Suprapubic skin (tissue), 3 donors: ENCODE measurements around the gene PANK4.

Experiments
- EP300 ChIP-seq: sonication (generic); formaldehyde crosslinking; IDR thresholded peaks from one replicate; pipeline ENCODE4 v1.6.1; 2017; ENCODE audit warnings: antibody characterized with exemption
- POLR2A ChIP-seq, 2 donors: fragments of 450-650 bp; IDR thresholded peaks; one replicate each; pipeline ENCODE4 v1.6.1; 2017; ENCODE audit warnings: antibody characterized with exemption in 2 of 2, mild to moderate bottlenecking in 2 of 2, moderate library complexity in 2 of 2
- TF ChIP-seq, protein P1 (sequence below), 2 donors: fragments of 200-600 bp in 1 of 2; fragments of 450-650 bp in 1 of 2; sonication (generic) in 1 of 2; IDR thresholded peaks; one replicate each; pipeline ENCODE4 v1.5.1; 2016 to 2019; ENCODE audit warnings: antibody characterized with exemption in 2 of 2, mild to moderate bottlenecking in 1 of 2, moderate library complexity in 1 of 2

DNA sequence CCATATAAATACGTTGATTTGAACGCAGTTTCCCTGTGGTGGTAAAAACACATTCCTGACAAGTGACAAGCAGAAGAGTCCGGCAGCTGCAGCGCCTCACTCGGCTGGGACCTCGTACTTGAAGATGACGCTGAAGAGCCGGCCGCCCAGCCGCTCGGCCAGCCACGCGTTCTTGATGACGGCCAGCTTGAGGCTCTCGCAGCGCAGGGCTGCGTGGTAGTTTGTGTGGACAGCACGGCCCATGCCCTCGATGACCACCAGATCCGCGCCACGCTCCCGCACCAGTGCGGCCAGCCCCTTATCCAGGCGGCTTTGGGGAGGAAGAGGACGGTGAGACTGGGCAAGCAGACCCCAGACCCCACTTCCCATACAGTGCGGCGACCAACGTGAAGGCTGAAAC lies 17.6 kb downstream of the PANK4 start:
- TF ChIP-seq POLR2A (IDR thresholded peaks at IDR 0.05) (no peak), EP300 (no peak)
- TF ChIP-seq, protein P1, sequence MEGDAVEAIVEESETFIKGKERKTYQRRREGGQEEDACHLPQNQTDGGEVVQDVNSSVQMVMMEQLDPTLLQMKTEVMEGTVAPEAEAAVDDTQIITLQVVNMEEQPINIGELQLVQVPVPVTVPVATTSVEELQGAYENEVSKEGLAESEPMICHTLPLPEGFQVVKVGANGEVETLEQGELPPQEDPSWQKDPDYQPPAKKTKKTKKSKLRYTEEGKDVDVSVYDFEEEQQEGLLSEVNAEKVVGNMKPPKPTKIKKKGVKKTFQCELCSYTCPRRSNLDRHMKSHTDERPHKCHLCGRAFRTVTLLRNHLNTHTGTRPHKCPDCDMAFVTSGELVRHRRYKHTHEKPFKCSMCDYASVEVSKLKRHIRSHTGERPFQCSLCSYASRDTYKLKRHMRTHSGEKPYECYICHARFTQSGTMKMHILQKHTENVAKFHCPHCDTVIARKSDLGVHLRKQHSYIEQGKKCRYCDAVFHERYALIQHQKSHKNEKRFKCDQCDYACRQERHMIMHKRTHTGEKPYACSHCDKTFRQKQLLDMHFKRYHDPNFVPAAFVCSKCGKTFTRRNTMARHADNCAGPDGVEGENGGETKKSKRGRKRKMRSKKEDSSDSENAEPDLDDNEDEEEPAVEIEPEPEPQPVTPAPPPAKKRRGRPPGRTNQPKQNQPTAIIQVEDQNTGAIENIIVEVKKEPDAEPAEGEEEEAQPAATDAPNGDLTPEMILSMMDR (IDR thresholded peaks at IDR 0.05), result no peak
